ENCODE measurements around the gene COQ8B. TPM values are rescaled to one million over a fixed set of nuclear protein-coding genes. Genes with fewer than 3 reads are reported as not detected.
A peak's percentile ranks its signal among the peaks of the same experiment; 100 is the strongest.
"Not testable (repeated sequence)": the region's sequence is repeated elsewhere in the genome, so short reads cannot be mapped to it uniquely, and the experiment has no call there.

COQ8B gene
- total RNA-seq, 1 donor from 2014 or later: 33.3 TPM

- peak overlapping the region; percentile 64 to 77 for H3K4me3 ChIP-seq
- peak; percentile 40 to 95 for DNase-seq (ENCODE audit: low spot score in 2 of 2)
- peak overlapping the region; percentile 80 to 84 for H3K27ac ChIP-seq
- no peaks in the 10 kb centered on the region for H3K9me3 ChIP-seq
- intact Hi-C loops (cut with DNase I): loop anchor here (1.0 to 10.0 kb wide), 8 partner anchors 27 to 602 kb away; partner anchors contain the start of genes ACTMAP, COQ8B, EGLN2 and HNRNPUL1
- no peaks in the 10 kb centered on the region for H3K27me3 ChIP-seq
- peak in 2 of 3 experiments; percentile 99 to 100 for TF ChIP-seq CTCF (IDR thresholded peaks at IDR 0.05)
- H3K4me1 ChIP-seq: peaks cover 3 to 13% of the 10 kb centered on the region in 2 donors
- H3K36me3 ChIP-seq: peaks cover 11 to 15% of the 10 kb centered on the region in 2 donors
Observed at GRCh38 chr19:40662925-40663694, 53.6 kb downstream of the COQ8B start.

GRCh38 chr19:40661616-40662015, 55.1 kb downstream of the COQ8B start:
- H3K27me3 ChIP-seq: no peaks in the 10 kb centered on the region
- H3K36me3 ChIP-seq: no peaks in the 10 kb centered on the region
- peaks cover 3 to 13% of the 10 kb centered on the region in 2 donors for H3K4me1 ChIP-seq
- intact Hi-C loops (cut with DNase I): loop anchor here (1.0 to 10.0 kb wide), 5 partner anchors 136 to 603 kb away; partner anchors contain the start of genes EGLN2 and HNRNPUL1
- no peak overlapping the region for H3K4me3 ChIP-seq
- no peak overlapping the region for H3K27ac ChIP-seq
- TF ChIP-seq CTCF (IDR thresholded peaks at IDR 0.05): no peak
- no peaks in the 10 kb centered on the region for H3K9me3 ChIP-seq
- DNase-seq (ENCODE audit: low spot score in 2 of 2): no peak

GRCh38 chr19:40659566-40659965, 57.1 kb downstream of the COQ8B start:
- H3K27me3 ChIP-seq: no peaks in the 10 kb centered on the region
- no peak overlapping the region for H3K27ac ChIP-seq
- peaks cover 3 to 13% of the 10 kb centered on the region in 2 donors for H3K4me1 ChIP-seq
- TF ChIP-seq CTCF (IDR thresholded peaks at IDR 0.05): no peak
- DNase-seq (ENCODE audit: low spot score in 2 of 2): no peak
- intact Hi-C loops (cut with DNase I): no loop called here
- no peaks in the 10 kb centered on the region for H3K36me3 ChIP-seq
- H3K9me3 ChIP-seq: no peaks in the 10 kb centered on the region
- no peak overlapping the region for H3K4me3 ChIP-seq

GRCh38 chr19:40659116-40659515, 57.6 kb downstream of the COQ8B start:
- Histone ChIP-seq H3K9me3 (no peaks in the 10 kb centered on the region), H3K27ac (no peak overlapping the region), H3K36me3 (no peaks in the 10 kb centered on the region), H3K27me3 (no peaks in the 10 kb centered on the region), H3K4me1 (peaks cover 3 to 9% of the 10 kb centered on the region in 2 donors), H3K4me3 (no peak overlapping the region)
- TF ChIP-seq CTCF (IDR thresholded peaks at IDR 0.05): no peak
- no peak for DNase-seq (ENCODE audit: low spot score in 2 of 2)
- intact Hi-C loops (cut with DNase I): no loop called here

- no peak for DNase-seq (ENCODE audit: low spot score in 2 of 2)
- Histone ChIP-seq H3K4me3 (no peak overlapping the region), H3K27ac (no peak overlapping the region), H3K36me3 (no peaks in the 10 kb centered on the region), H3K27me3 (no peaks in the 10 kb centered on the region), H3K9me3 (no peaks in the 10 kb centered on the region), H3K4me1 (no peaks in the 10 kb centered on the region)
- TF ChIP-seq CTCF (IDR thresholded peaks at IDR 0.05): no peak
- intact Hi-C loops (cut with DNase I): no loop called here
Observed at GRCh38 chr19:40658031-40658430, 58.7 kb downstream of the COQ8B start.

GRCh38 chr19:40655684-40656083, 61.0 kb downstream of the COQ8B start:
- H3K27ac ChIP-seq; intact Hi-C loops (cut with DNase I); H3K9me3 ChIP-seq; DNase-seq (ENCODE audit: low spot score in 2 of 2); H3K27me3 ChIP-seq; H3K4me3 ChIP-seq; H3K36me3 ChIP-seq: not testable (repeated sequence)
- H3K4me1 ChIP-seq: peaks cover 7 to 15% of the 10 kb centered on the region in 2 donors

GRCh38 chr19:40652303-40652702, 64.4 kb downstream of the COQ8B start:
- not testable (repeated sequence) for H3K27me3 ChIP-seq; H3K9me3 ChIP-seq; H3K4me3 ChIP-seq; H3K36me3 ChIP-seq; DNase-seq (ENCODE audit: low spot score in 2 of 2)
- Histone ChIP-seq H3K4me1 (peaks cover 7 to 22% of the 10 kb centered on the region in 2 donors), H3K27ac (peak overlapping the region; percentile 49 to 63)
- intact Hi-C loops (cut with DNase I): loop anchor here (5.0 kb wide), 1 partner anchor 40 kb away; the partner anchor contains the start of gene NUMBL
